DND-41 (cell line): ENCODE results near the gene CLDN6.

Experiments used
- CTCF ChIP-seq: IDR thresholded peaks from 2 replicates; pipeline ENCODE4 v1.5.1; 2012; ENCODE audit warnings: borderline replicate concordance, low read length, moderate library complexity, mild to moderate bottlenecking; ENCODE audit not compliant: poor library complexity, severe bottlenecking; ENCODE audit errors: extremely low read depth
- EZH2 ChIP-seq: IDR thresholded peaks from 3 replicates; pipeline ENCODE4 v1.6.1; 2012; ENCODE audit warnings: borderline replicate concordance, low read depth, mild to moderate bottlenecking, moderate library complexity, low read length, inconsistent platforms; ENCODE audit not compliant: severe bottlenecking

- TF ChIP-seq CTCF (no peak), EZH2 (no peak)
These were observed 36.6 kb downstream of the CLDN6 start for GRCh38 chr16:2981177-2981898.
